Panc1 (cell line): ENCODE measurements around the gene TTC34. TPM values are rescaled to one million over a fixed set of nuclear protein-coding genes. Genes with fewer than 3 reads are reported as not detected.

Experiments
- ATAC-seq: fragments of 200-7000 bp; cut with Tn5 transposase; 2 replicates; pipeline ENCODE4 v1.9.1; 2020; ENCODE audit warnings: mild to moderate bottlenecking, moderate library complexity
- BruUV-seq: library from RNA; stranded (reverse); fragments of 400-500 nt; replicated peaks from 2 replicates; lab custom pipeline; 2021; lab: Mats Ljungman, UMichigan
- CTCF ChIA-PET: fragments of 300-600 bp; sonication (Branson Sonifier 250); formaldehyde crosslinking; loops from one replicate; lab custom pipeline; 2022; ENCODE audit warnings: antibody characterized with exemption; lab: Charles Lee
- POLR2A ChIA-PET: fragments of 300-600 bp; sonication (Branson Sonifier 250); formaldehyde crosslinking; loops from one replicate; lab custom pipeline; 2022; ENCODE audit warnings: antibody characterized with exemption; lab: Charles Lee
- DNase-seq: peaks from one replicate; pipeline ENCODE4 v3.0.0-alpha.2; 2010; ENCODE audit warnings: low read depth, low spot score
- H3K27ac ChIP-seq: 2 replicates; pipeline ENCODE4 v1.5.1; 2011; ENCODE audit warnings: mild to moderate bottlenecking, low read length, inconsistent platforms
- H3K27me3 ChIP-seq: fragments of 200-500 bp; sonication (Bioruptor generic); 2 replicates; pipeline ENCODE4 v1.6.0; 2014; ENCODE audit warnings: low read length, inconsistent platforms; ENCODE audit not compliant: control insufficient read depth, insufficient read depth
- H3K36me3 ChIP-seq: fragments of 200-500 bp; sonication (Bioruptor generic); 2 replicates; pipeline ENCODE4 v1.5.1; 2014; ENCODE audit warnings: inconsistent platforms, mild to moderate bottlenecking, low read length, moderate library complexity; ENCODE audit not compliant: control insufficient read depth, insufficient read depth
- H3K4me1 ChIP-seq: 2 replicates; pipeline ENCODE4 v1.5.1; 2011; ENCODE audit warnings: inconsistent platforms, mild to moderate bottlenecking, low read length, moderate library complexity; ENCODE audit not compliant: control insufficient read depth, insufficient read depth
- H3K4me3 ChIP-seq, 2 experiments: 2 replicates each; pipeline ENCODE4 v1.5.1; 2011 to 2012; ENCODE audit warnings: low read depth in 2 of 2, low read length in 2 of 2, mild to moderate bottlenecking in 2 of 2, inconsistent platforms in 1 of 2, moderate library complexity in 1 of 2
- H3K9me3 ChIP-seq: fragments of 200-500 bp; sonication (Bioruptor generic); 2 replicates; pipeline ENCODE4 v1.5.1; 2014; ENCODE audit warnings: low read depth, mild to moderate bottlenecking, inconsistent platforms, low read length, moderate library complexity; ENCODE audit not compliant: control insufficient read depth, insufficient read depth
- POLR2AphosphoS5 ChIP-seq: IDR thresholded peaks from 2 replicates; pipeline ENCODE4 v1.6.1; 2012; ENCODE audit warnings: mild to moderate bottlenecking, low read depth, low read length, moderate library complexity
- SIN3A ChIP-seq: IDR thresholded peaks from 2 replicates; pipeline ENCODE4 v1.6.1; 2012; ENCODE audit warnings: low read depth, mild to moderate bottlenecking, low read length, moderate library complexity, borderline replicate concordance; ENCODE audit not compliant: insufficient read depth
- TCF7L2 ChIP-seq: IDR thresholded peaks from 2 replicates; pipeline ENCODE4 v1.6.1; 2011; ENCODE audit warnings: mild to moderate bottlenecking, low read depth, low read length, inconsistent platforms
- in situ Hi-C: cut with HindIII; loops from 2 replicates; pipeline ENCODE4 v1.10.0; 2016; ENCODE audit warnings: low sequenced_read_pairs, low pct_unique_long_range_greater_than_20kb
- intact Hi-C: fragments of 100-400 bp; cut with micrococcal nuclease; formaldehyde crosslinking; loops from one replicate; pipeline ENCODE4 v1.10.0; 2022; ENCODE audit not compliant: unreplicated experiment
- total RNA-seq: library from RNA; stranded (reverse); gene quantifications from one replicate; pipeline ENCODE4 v1.2.1, GENCODE V29; 2021; ENCODE audit not compliant: unreplicated experiment
- TF ChIP-seq, protein P1 (sequence below): fragments of 450-650 bp; IDR thresholded peaks from 2 replicates; pipeline ENCODE4 v1.5.1; 2017; ENCODE audit warnings: mild to moderate bottlenecking
- TF ChIP-seq, protein P2 (sequence below), 2 experiments: IDR thresholded peaks; 2 replicates each; pipeline ENCODE4 v1.6.1; 2011 to 2012; ENCODE audit warnings: low read depth in 2 of 2, control low read depth in 1 of 2, low read length in 1 of 2, mild to moderate bottlenecking in 1 of 2, moderate library complexity in 1 of 2; ENCODE audit not compliant: insufficient read depth in 1 of 2

TTC34 gene
- total RNA-seq, 1 experiment from 2014 or later: 1.5 TPM

DNA sequence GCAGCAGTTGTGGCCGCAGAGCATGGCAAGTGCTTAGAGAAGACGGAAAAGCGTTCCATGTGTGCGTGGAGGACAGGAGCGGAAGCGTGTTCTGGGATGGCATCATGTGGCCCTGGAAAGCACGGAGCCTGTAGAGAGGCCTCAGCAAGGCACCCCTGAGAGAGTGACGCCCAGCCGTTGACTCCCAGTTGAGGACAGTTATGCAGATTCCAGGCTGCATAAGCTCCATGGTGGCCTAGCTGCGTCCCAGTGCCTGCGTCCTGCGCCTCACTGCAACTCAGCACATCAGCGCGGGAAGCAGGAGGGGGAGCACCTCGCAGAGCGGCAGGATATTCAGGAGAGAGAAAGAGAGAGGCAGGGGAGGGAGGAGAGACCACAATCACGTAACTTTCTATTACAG lies 49.0 kb upstream of the TTC34 start (continued):
- TF ChIP-seq POLR2AphosphoS5: no peak

DNA sequence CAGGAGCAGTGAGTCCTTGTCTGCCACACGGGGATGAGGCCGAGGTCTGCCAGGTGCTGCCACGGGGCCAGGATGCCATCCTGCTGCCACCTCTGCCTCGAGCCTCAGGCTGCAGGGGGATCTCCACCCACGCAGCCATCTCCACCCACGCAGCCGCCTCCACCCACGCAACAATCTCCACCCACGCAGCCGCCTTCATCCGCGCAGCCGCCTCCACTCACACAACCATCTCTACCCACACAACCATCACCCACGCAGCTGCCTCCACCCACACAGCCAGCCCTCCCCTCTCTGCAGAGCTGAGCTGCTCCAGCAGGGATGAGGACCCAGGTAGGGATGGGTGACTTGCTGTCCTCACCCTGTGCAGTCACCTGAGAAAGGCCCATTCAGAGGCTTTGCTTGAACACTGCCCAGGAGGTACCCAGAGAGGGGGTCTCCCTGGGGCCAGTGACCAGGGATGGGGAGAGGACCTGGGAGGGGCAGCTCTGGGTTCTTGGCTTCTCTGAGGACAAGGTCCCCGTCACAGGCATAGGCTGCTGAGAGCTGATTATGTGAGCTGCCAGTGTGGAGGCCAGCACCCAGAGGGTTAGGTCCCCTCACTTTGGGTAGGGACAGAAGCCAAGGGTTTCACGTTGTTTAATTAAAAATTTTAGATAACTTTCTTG lies 46.6 kb upstream of the TTC34 start:
- Histone ChIP-seq H3K27ac (no peak overlapping the region), H3K4me1 (no peaks in the 10 kb centered on the region), H3K27me3 (peaks cover 3% of the 10 kb centered on the region; the same call in 1 of the 2 replicates), H3K9me3 (peaks cover 4% of the 10 kb centered on the region; the same call in 1 of the 2 replicates), H3K36me3 (no peaks in the 10 kb centered on the region), H3K4me3 (no peak overlapping the region)
- in situ Hi-C loops (no loop called here), intact Hi-C loops (no loop called here)
- TF ChIP-seq, protein P1, sequence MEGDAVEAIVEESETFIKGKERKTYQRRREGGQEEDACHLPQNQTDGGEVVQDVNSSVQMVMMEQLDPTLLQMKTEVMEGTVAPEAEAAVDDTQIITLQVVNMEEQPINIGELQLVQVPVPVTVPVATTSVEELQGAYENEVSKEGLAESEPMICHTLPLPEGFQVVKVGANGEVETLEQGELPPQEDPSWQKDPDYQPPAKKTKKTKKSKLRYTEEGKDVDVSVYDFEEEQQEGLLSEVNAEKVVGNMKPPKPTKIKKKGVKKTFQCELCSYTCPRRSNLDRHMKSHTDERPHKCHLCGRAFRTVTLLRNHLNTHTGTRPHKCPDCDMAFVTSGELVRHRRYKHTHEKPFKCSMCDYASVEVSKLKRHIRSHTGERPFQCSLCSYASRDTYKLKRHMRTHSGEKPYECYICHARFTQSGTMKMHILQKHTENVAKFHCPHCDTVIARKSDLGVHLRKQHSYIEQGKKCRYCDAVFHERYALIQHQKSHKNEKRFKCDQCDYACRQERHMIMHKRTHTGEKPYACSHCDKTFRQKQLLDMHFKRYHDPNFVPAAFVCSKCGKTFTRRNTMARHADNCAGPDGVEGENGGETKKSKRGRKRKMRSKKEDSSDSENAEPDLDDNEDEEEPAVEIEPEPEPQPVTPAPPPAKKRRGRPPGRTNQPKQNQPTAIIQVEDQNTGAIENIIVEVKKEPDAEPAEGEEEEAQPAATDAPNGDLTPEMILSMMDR: no peak
- TF ChIP-seq, protein P2, sequence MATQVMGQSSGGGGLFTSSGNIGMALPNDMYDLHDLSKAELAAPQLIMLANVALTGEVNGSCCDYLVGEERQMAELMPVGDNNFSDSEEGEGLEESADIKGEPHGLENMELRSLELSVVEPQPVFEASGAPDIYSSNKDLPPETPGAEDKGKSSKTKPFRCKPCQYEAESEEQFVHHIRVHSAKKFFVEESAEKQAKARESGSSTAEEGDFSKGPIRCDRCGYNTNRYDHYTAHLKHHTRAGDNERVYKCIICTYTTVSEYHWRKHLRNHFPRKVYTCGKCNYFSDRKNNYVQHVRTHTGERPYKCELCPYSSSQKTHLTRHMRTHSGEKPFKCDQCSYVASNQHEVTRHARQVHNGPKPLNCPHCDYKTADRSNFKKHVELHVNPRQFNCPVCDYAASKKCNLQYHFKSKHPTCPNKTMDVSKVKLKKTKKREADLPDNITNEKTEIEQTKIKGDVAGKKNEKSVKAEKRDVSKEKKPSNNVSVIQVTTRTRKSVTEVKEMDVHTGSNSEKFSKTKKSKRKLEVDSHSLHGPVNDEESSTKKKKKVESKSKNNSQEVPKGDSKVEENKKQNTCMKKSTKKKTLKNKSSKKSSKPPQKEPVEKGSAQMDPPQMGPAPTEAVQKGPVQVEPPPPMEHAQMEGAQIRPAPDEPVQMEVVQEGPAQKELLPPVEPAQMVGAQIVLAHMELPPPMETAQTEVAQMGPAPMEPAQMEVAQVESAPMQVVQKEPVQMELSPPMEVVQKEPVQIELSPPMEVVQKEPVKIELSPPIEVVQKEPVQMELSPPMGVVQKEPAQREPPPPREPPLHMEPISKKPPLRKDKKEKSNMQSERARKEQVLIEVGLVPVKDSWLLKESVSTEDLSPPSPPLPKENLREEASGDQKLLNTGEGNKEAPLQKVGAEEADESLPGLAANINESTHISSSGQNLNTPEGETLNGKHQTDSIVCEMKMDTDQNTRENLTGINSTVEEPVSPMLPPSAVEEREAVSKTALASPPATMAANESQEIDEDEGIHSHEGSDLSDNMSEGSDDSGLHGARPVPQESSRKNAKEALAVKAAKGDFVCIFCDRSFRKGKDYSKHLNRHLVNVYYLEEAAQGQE (IDR thresholded peaks at IDR 0.05; ENCODE audit: insufficient read depth in 1 of 2, low read depth in 2 of 2, low read length in 1 of 2): no peak
- ChIA-PET CTCF (no interaction called here), POLR2A (no interaction called here)
- no TSS peak for BruUV-seq
- ATAC-seq: no peak
- DNase-seq: no peak

DNA sequence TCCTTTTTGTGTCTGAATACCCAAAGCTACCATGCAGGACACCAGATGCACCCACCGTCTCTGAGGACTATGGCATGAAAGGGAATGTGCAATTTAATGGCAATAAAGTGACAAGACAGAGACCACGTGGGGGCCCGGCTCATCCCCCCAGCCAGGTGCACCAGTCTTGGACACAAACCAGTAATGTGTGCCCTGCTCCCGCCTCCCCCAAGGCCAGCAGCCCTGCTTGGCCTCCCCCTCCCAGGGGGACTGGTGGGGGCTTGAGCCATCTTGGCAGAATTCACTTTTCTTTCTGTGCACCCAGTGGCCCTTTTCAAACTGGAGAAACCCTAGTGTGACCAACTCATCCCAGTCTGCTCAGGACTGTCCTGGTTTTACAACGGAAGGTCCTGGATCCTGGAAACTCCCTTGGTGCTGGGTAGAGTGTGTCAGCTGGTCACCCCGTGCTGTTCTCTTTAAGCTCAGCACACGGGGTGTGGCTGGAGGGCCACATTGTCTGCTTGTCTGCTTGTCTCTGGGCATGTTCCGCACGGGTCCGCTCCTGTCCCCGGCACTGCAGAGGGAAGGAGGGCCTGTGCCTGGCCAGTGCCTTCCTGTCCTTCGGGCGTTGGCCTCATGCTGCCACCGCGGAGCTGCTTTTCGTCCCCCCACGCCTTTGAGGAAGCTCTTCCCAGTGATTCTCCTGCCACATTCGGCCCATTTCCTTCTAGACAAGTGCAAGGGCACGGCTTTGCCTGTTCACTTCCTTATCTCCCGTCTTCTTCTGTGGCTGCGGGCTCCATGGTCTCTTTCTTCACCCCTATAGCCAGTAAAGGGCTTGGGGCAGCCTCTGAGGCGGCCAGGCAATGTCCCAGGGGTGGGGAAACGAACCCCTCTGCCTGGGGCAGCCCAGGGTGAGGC lies 45.8 kb upstream of the TTC34 start:
- in situ Hi-C loops: no loop called here
- TF ChIP-seq TCF7L2 (no peak), POLR2AphosphoS5 (no peak), SIN3A (no peak)
- TF ChIP-seq, protein P2 (IDR thresholded peaks at IDR 0.05; ENCODE audit: insufficient read depth in 1 of 2, low read depth in 2 of 2, low read length in 1 of 2): no peak
- TF ChIP-seq, protein P1: no peak
- CTCF ChIA-PET: no interaction called here
- H3K36me3 ChIP-seq: no peaks in the 10 kb centered on the region
- peaks cover 4% of the 10 kb centered on the region; the same call in 1 of the 2 replicates for H3K9me3 ChIP-seq
- intact Hi-C loops: no loop called here
- H3K27ac ChIP-seq: no peak overlapping the region
- ATAC-seq (0 out of 2 replicates have a peak, but pooled peaks have one; percentile 25), DNase-seq (no peak)
- POLR2A ChIA-PET: no interaction called here
- BruUV-seq: no TSS peak
- no peaks in the 10 kb centered on the region for H3K4me1 ChIP-seq
- H3K4me3 ChIP-seq: no peak overlapping the region
- H3K27me3 ChIP-seq: no peaks in the 10 kb centered on the region; the same call in 1 of the 2 replicates
